KOPT-K1 (cell line): Measurements from ENCODE around the gene ALDH3B1.

Experiments
- H3K27ac ChIP-seq: fragments of 200-600 bp; sonication (generic); 2 replicates; pipeline ENCODE4 v1.5.1; 2016; ENCODE audit warnings: antibody characterized with exemption, mild to moderate bottlenecking, low read depth, low read length; ENCODE audit not compliant: poor library complexity, severe bottlenecking
- H3K36me3 ChIP-seq: fragments of 200-600 bp; sonication (generic); 2 replicates; pipeline ENCODE4 v1.5.1; 2017; ENCODE audit warnings: antibody characterized with exemption, mild to moderate bottlenecking, low read length, moderate library complexity; ENCODE audit not compliant: insufficient read depth
- H3K9me3 ChIP-seq: fragments of 200-600 bp; sonication (generic); 2 replicates; pipeline ENCODE4 v1.5.1; 2017; ENCODE audit warnings: antibody characterized with exemption, low read length, mild to moderate bottlenecking; ENCODE audit not compliant: insufficient read depth, poor library complexity, severe bottlenecking

ALDH3B1 gene

DNA sequence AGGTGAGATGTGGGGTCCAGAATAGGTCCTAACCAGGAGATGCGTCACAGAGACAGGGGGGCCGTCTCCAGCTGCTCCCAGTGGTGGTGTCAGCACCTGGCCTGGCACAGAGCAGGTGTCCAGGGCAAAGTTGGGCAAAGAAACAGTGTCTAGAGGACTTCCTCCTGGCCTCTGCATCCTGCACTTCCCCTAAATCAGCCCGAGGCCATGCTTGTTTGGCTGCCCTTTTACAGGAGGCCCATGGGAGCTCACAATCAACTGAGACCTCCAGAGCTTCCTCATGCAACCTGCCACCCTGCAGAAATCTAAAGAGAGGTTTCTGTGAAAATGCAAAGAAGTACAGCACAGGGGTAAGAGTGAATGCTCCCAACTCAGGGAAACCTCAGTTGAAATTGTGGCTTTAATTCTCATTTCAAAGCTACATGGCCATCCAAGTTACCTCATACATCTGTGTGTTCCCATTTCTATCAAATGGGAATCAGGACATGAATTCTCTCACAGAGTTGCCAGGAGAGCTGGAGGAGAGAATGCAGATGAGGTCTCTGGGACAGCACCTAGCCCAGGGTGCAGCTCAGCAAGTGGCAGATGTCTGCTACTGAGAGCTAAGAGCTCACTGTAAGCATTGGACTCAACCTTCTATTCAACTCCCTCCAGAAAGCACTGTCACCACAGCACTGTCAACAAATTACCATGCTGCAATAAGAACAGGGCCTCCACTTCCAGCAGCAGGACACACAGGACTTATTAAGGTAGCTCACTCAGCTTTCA is 61.3 kb downstream of the ALDH3B1 start:
- no peak overlapping the region for H3K27ac ChIP-seq
- H3K9me3 ChIP-seq: no peaks in the 10 kb centered on the region
- peaks cover 81% of the 10 kb centered on the region for H3K36me3 ChIP-seq

DNA sequence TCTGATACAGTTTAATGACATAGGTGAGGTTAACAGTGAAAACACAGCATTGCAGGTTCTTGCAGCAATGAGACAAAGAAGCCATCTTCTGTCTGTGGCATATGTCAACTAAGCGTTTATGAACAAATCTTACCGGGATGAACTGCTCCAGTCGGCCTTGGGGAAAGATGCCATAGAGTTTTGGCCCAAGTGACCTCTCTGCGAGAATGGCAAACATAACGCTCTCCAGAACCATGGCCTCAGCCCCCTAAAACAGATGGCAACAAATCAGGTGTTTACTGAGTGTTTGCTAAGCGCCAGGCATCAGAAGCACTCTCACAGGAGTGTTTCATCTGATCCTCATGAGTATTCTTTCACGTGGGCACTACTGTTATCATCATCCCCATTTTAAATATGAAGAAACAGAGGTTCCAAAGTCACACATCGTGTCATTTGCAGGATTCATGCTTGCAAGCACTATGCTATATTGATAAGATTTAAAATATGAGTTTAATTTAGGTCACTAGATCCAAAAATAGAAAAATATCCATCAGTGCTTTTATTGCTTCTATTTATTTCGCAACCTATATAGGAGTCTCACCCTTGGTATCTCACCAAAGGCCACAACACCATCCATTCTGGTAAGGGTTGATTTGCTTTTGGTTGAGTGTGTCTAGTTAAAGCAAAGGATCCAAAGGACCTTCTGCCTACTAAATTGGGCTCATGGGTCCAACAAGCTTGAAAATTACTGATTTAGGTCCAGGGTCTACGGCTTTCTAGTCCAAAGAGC is 64.6 kb downstream of the ALDH3B1 start:
- peaks cover 49% of the 10 kb centered on the region for H3K36me3 ChIP-seq
- no peak overlapping the region for H3K27ac ChIP-seq
- H3K9me3 ChIP-seq: no peaks in the 10 kb centered on the region

DNA sequence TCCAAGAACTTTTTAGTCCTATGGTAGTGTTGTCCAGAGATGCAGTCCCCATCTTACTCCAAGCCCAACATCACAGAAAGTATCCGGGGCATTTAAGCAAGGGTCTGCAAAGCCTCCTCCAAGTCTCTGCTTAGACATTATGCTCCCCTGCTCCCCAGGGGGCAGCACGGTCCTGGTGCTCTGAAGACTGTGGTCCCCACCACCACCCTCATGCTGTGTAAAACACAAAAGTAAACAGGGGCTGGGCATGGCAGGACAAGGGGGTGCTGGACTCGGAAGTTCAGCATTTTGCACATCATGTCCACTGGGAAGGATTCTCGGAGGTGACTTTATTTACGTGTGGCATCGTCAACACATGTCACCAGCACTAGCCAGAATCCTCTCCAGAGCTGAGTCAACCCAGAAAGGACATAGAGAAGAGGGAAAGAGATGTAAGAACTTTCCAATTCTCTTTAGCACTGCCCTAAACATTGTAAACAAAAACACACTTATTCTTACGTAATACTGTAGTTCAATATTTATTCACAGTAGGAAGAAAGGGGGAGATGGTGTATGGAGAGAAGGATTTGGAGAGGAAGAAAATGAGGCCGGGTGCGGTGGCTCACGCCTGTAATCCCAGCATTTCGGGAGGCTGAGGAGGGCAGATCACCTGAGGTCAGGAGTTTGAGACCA is 66.4 kb downstream of the ALDH3B1 start:
- H3K27ac ChIP-seq: no peak overlapping the region
- H3K36me3 ChIP-seq: peaks cover 31% of the 10 kb centered on the region
- no peaks in the 10 kb centered on the region for H3K9me3 ChIP-seq

DNA sequence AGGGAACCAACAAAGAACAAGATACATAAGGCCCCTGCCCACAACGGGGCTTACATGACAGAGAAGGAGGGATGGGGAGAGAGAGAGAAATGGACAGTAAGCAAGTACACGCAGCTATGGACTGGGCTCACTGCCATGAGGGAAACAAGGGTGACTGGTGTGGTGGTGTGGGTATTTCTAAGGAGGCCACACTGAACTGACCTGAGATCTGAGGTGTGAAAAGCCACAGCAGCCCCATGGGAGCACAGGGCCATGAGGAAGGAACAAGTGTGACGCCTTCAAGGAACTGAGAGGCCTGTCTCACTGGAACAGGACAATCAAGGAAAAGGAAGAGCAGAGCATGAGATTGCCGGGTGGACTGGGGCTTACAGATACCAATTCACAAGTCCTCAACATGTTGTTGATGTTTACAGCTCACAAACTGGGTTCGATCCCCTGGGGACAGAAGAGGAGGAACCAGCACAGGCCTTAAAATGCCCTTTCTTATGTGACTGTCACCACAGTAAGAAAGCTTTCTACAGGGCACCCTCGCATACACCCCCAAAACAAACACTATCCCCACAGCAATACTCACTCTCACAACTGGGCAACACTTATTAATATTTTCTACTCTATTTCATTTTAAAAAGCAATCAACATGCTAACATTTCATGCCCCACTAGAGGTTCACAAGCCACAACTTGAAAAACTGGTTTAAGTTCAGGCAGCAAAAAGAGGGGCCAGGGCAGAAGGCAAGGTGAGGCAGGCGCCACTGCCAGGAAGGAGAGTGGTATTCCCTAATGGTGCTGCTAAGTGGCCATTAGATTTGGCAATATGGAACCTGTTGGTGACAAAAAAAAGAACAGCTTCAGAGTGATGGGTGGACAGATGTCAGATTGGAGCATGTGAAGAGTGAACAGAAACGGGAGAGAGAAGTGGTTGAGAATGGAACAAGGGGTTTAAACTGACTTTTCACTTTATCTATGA is 67.8 kb downstream of the ALDH3B1 start:
- Histone ChIP-seq H3K36me3 (peaks cover 17% of the 10 kb centered on the region; the same call in 1 of the 2 replicates), H3K27ac (no peak overlapping the region), H3K9me3 (no peaks in the 10 kb centered on the region)
